ACC112 (cell line): Measurements from ENCODE around the gene ANKFN1.
A peak's percentile ranks its signal among the peaks of the same experiment; 100 is the strongest.

Source experiments
- H2AFZ ChIP-seq: fragments of 200-600 bp; sonication (generic); one replicate; pipeline ENCODE4 v1.6.0; 2017; ENCODE audit warnings: antibody characterized with exemption, low read length; ENCODE audit not compliant: unreplicated experiment
- H3K27ac ChIP-seq: fragments of 200-600 bp; sonication (generic); 2 replicates; pipeline ENCODE4 v1.5.1; 2014; ENCODE audit warnings: low read depth, mild to moderate bottlenecking, antibody characterized with exemption, low read length, moderate library complexity
- H3K27me3 ChIP-seq: fragments of 200-600 bp; sonication (generic); 2 replicates; pipeline ENCODE4 v1.6.1; 2014; ENCODE audit warnings: mild to moderate bottlenecking, antibody characterized with exemption, low read length, moderate library complexity, mixed read lengths; ENCODE audit not compliant: insufficient read depth
- H3K36me3 ChIP-seq: fragments of 200-600 bp; sonication (generic); 2 replicates; pipeline ENCODE4 v1.6.1; 2016; ENCODE audit warnings: mild to moderate bottlenecking, antibody characterized with exemption, low read length, moderate library complexity, mixed read lengths; ENCODE audit not compliant: insufficient read depth
- H3K4me1 ChIP-seq: fragments of 200-600 bp; sonication (generic); one replicate; pipeline ENCODE4 v1.6.1; 2016; ENCODE audit warnings: low read length, mixed read lengths; ENCODE audit not compliant: insufficient read depth, unreplicated experiment, control insufficient read depth
- H3K4me3 ChIP-seq: fragments of 200-600 bp; sonication (generic); 2 replicates; pipeline ENCODE4 v1.5.1; 2014; ENCODE audit warnings: mild to moderate bottlenecking, low read depth, low read length
- H3K79me2 ChIP-seq: fragments of 200-600 bp; sonication (generic); one replicate; pipeline ENCODE4 v1.6.0; 2016; ENCODE audit warnings: low read length; ENCODE audit not compliant: control insufficient read depth, unreplicated experiment, insufficient read depth

The ANKFN1 gene

GRCh38 chr17:56167491-56167890 is 14.2 kb downstream of the ANKFN1 start:
- peaks cover 29% of the 10 kb centered on the region for H3K4me1 ChIP-seq
- H3K27me3 ChIP-seq, result no peaks in the 10 kb centered on the region
- no peak overlapping the region for H2AFZ ChIP-seq
- H3K36me3 ChIP-seq, result no peaks in the 10 kb centered on the region
- no peak overlapping the region for H3K27ac ChIP-seq
- H3K79me2 ChIP-seq, result no peaks in the 10 kb centered on the region
- H3K4me3 ChIP-seq, result no peak overlapping the region

GRCh38 chr17:56169621-56170020 is 16.3 kb downstream of the ANKFN1 start:
- Histone ChIP-seq H3K27ac (no peak overlapping the region), H3K79me2 (no peaks in the 10 kb centered on the region), H2AFZ (no peak overlapping the region), H3K4me1 (peaks cover 24% of the 10 kb centered on the region), H3K27me3 (no peaks in the 10 kb centered on the region), H3K36me3 (no peaks in the 10 kb centered on the region), H3K4me3 (no peak overlapping the region)

GRCh38 chr17:56171186-56171959 is 18.1 kb downstream of the ANKFN1 start:
- no peaks in the 10 kb centered on the region for H3K36me3 ChIP-seq
- H3K4me1 ChIP-seq, result peaks cover 25% of the 10 kb centered on the region
- no peaks in the 10 kb centered on the region for H3K79me2 ChIP-seq
- no peak overlapping the region for H3K27ac ChIP-seq
- H3K27me3 ChIP-seq, result no peaks in the 10 kb centered on the region
- no peak overlapping the region for H3K4me3 ChIP-seq
- H2AFZ ChIP-seq, result no peak overlapping the region

DNA sequence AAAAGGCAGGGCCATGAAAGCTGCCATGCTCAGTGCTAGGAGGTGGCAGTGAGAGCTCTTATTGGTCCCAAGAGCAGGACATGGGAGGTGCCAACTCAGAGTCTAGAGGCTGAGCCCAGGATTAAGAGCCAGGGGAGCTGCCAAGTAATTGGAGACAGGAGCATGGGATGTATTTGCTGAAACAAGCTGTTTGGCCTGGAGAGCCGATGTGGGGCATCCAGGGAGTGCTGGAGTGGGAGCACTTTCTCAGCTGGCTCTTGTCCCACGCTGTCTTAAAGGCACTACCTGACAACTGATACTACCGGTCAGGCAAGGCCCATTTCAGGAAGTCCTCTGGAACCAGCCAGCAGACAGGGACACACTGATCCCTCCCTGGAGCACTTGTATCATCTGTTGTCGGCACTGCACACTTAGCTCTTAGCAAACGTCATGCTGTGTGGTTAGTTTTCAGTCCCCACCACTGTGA is 19.3 kb downstream of the ANKFN1 start:
- Histone ChIP-seq H3K4me1 (peaks cover 27% of the 10 kb centered on the region), H3K27ac (no peak overlapping the region), H3K79me2 (no peaks in the 10 kb centered on the region), H2AFZ (no peak overlapping the region), H3K36me3 (no peaks in the 10 kb centered on the region), H3K27me3 (no peaks in the 10 kb centered on the region), H3K4me3 (no peak overlapping the region)

DNA sequence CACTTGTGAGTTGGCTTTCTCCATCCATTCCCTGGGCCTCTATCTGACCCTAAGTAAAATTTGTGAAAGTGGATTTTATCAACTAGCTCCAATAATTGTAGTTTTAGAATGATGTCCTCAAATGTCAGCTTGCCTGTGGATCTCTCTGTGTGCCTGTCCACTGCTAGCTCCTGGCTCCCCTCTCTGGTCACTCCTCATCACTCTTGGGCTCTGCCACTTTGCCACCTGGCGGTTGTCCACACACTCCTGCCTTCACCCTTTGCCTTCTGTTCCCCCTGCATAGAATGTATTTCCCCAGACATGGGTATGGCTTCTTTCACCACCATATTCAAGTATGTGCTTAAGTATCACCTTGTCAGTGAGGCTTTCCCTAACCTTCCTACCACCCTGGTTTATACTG is 19.8 kb downstream of the ANKFN1 start:
- H3K36me3 ChIP-seq, result no peaks in the 10 kb centered on the region
- H2AFZ ChIP-seq, result no peak overlapping the region
- H3K4me1 ChIP-seq, result peaks cover 27% of the 10 kb centered on the region
- H3K4me3 ChIP-seq, result no peak overlapping the region
- H3K27me3 ChIP-seq, result no peaks in the 10 kb centered on the region
- no peak overlapping the region for H3K27ac ChIP-seq
- no peaks in the 10 kb centered on the region for H3K79me2 ChIP-seq

DNA sequence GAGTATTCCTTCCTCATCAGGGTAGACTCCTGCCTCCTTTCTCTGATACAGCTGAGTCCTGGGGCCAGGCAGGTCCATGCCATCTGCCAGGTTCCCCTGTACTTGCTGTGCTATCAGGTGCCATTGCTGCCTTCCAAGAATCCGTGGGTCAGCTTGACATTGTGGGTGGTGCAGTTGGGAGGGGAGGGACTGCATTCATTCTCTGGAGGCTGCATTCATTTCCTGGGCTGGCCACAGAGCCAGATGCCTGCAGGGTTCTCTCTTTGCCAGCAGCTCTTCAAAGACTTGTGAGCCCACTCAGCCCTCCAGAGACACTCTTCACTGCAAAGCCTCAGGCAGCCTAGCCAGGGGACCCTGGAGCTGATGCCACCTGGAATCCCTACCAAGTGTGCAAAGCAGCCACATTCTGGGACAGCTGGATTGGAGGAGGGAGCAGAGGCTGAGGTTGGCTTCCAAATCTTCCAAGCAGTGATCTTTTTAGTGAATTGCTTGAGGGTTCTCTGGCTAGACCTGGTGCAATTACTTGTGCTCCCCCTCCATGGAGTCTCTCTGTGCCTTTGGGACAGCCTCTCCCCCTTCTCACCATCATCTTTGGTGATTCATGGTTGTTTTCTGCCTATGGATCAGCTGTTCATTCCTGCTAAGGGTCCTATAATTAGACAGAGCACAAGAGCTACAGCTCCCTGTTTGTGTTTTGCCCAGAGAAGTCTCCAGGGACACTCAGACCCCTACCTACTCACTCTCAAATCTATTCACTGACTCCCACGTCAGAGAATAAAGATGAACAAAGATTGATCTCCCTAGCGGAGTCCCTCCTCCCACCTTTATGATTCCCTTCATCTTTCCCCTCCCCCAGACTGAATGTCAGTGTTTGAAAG is 20.9 kb downstream of the ANKFN1 start:
- H3K27ac ChIP-seq, result no peak overlapping the region
- no peaks in the 10 kb centered on the region for H3K36me3 ChIP-seq
- no peaks in the 10 kb centered on the region for H3K79me2 ChIP-seq
- peak overlapping the region; percentile 60 for H2AFZ ChIP-seq
- H3K4me3 ChIP-seq, result 0 out of 2 replicates have a peak overlapping the region, but pooled peaks have one; percentile 16
- no peaks in the 10 kb centered on the region for H3K27me3 ChIP-seq
- peaks cover 27% of the 10 kb centered on the region for H3K4me1 ChIP-seq

DNA sequence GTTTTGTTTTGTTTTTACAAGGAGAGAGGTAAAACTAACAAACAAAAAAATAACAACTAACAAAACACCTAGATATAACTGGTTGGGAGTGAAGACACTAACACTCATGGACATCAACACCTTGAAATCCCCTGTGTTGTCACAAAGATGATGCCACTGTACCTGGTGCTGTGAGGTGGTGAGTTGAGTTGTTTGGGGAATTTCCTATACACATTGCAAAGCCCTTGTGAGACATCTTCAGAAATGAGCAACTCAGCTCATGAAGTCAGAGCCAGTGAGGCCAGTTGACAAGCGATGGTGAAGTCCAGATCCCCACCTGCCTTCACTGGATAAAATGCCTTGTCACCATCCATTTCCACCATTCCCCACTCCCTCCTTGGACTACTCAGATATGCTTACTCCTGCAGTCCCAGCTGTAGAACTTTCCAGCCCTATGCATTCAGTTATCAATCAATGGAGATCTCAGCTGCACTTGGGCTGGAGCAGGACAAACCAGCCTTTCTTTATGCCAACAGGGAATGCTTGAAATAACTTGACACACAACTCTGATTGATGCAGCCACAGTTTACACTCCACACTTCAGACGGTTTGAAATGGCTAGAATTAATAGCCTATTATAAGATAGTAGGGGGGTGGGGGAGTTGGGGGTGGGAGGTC is 22.2 kb downstream of the ANKFN1 start:
- Histone ChIP-seq H3K27me3 (no peaks in the 10 kb centered on the region), H2AFZ (no peak overlapping the region), H3K36me3 (no peaks in the 10 kb centered on the region), H3K4me1 (peaks cover 27% of the 10 kb centered on the region), H3K79me2 (no peaks in the 10 kb centered on the region), H3K27ac (no peak overlapping the region), H3K4me3 (no peak overlapping the region)

- Histone ChIP-seq H3K27ac (no peak overlapping the region), H2AFZ (peak overlapping the region; percentile 38), H3K4me1 (peaks cover 27% of the 10 kb centered on the region), H3K36me3 (no peaks in the 10 kb centered on the region), H3K4me3 (no peak overlapping the region), H3K79me2 (no peaks in the 10 kb centered on the region), H3K27me3 (no peaks in the 10 kb centered on the region)
Measured at GRCh38 chr17:56176091-56176490, 22.8 kb downstream of the ANKFN1 start.

DNA sequence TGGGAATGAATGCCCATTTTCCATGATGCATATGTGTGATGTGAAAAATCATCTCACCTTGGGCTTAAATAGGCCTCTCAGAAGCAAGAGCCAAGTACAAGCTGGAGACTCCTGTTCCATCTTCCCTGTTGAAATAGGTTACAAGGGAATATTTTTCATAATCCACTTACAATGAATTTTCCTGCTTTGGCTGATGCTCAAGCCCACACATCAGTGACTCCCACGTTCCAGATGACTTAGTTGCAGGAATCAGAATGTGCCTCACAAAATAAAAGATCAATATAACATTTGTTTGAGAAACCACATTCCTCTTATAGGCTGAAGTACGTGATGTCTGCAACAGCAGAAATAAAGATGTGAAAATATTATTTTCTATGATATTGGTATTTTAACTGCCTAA is 24.1 kb downstream of the ANKFN1 start:
- no peaks in the 10 kb centered on the region for H3K27me3 ChIP-seq
- peaks cover 27% of the 10 kb centered on the region for H3K4me1 ChIP-seq
- no peaks in the 10 kb centered on the region for H3K79me2 ChIP-seq
- H3K36me3 ChIP-seq, result no peaks in the 10 kb centered on the region
- H2AFZ ChIP-seq, result no peak overlapping the region
- no peak overlapping the region for H3K27ac ChIP-seq
- no peak overlapping the region for H3K4me3 ChIP-seq

DNA sequence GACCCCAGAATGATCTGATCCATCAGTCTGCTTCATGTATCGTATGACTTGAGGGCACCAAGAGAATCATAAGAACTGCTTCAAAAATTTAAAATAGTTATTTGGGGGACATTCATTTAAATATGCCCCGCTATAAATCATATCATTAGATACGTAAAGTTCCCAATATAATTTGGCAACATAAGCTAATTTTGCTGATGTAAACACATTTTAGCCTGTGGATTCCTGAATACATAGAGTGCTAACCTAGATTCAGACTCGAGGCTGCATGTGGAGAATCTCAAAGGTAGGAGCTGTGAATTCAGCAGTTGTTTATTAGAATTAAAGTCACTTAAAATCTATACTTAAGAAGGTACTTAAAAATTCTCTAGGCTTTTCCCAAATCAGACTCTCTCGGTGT is 24.9 kb downstream of the ANKFN1 start:
- Histone ChIP-seq H3K27ac (no peak overlapping the region), H3K4me1 (peaks cover 27% of the 10 kb centered on the region), H3K27me3 (no peaks in the 10 kb centered on the region), H3K79me2 (no peaks in the 10 kb centered on the region), H3K36me3 (no peaks in the 10 kb centered on the region), H2AFZ (no peak overlapping the region), H3K4me3 (no peak overlapping the region)
